ENCODE measurements around the gene SORCS1. TPM values are rescaled to one million over a fixed set of nuclear protein-coding genes. Genes with fewer than 3 reads are reported as not detected.

Gene SORCS1
- total RNA-seq, 2 donors from 2014 or later, result 0.23 to 14.4 TPM

DNA sequence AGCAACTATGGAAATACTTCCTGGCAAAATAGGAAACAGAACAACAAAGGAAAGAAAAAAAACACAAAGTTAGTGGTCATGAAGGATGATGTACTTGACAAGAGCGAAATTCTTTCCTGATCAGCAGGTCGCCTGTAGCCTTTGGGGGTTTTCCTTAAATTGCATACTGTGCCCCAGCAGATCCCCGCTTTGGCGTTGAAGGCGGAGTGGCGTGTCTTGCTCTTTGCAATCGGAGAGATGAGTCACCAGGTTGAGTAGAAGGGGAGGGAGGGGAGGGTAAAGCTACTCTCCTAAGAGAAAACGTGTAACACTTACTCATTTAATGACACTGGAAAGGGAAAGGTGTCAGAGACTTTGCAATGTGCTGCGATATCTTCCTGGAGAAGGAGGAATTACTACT, 587.2 kb downstream of the SORCS1 start:
- whole genome bisulfite sequencing, result 44% methylated on average over 9 of the region's 9 CpGs
- DNase-seq (ENCODE audit: low spot score), result no peak
- H3K27me3 ChIP-seq (replicated peaks; ENCODE audit: insufficient read depth), result no peaks in the 10 kb centered on the region
- TF ChIP-seq, protein P1, sequence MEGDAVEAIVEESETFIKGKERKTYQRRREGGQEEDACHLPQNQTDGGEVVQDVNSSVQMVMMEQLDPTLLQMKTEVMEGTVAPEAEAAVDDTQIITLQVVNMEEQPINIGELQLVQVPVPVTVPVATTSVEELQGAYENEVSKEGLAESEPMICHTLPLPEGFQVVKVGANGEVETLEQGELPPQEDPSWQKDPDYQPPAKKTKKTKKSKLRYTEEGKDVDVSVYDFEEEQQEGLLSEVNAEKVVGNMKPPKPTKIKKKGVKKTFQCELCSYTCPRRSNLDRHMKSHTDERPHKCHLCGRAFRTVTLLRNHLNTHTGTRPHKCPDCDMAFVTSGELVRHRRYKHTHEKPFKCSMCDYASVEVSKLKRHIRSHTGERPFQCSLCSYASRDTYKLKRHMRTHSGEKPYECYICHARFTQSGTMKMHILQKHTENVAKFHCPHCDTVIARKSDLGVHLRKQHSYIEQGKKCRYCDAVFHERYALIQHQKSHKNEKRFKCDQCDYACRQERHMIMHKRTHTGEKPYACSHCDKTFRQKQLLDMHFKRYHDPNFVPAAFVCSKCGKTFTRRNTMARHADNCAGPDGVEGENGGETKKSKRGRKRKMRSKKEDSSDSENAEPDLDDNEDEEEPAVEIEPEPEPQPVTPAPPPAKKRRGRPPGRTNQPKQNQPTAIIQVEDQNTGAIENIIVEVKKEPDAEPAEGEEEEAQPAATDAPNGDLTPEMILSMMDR (IDR thresholded peaks at IDR 0.05), result no peak
- TF ChIP-seq POLR2A (IDR thresholded peaks at IDR 0.05), result no peak
- no peak for TF ChIP-seq POLR2AphosphoS5 (IDR thresholded peaks at IDR 0.05)
- no peaks in the 10 kb centered on the region for H3K9me3 ChIP-seq
- H3K36me3 ChIP-seq, result no peaks in the 10 kb centered on the region
- H3K4me3 ChIP-seq, result no peak overlapping the region
- intact Hi-C loops (cut with DNase I), result no loop called here
- no peak overlapping the region for H3K27ac ChIP-seq
- no peaks in the 10 kb centered on the region for H3K4me1 ChIP-seq (replicated peaks)

DNA sequence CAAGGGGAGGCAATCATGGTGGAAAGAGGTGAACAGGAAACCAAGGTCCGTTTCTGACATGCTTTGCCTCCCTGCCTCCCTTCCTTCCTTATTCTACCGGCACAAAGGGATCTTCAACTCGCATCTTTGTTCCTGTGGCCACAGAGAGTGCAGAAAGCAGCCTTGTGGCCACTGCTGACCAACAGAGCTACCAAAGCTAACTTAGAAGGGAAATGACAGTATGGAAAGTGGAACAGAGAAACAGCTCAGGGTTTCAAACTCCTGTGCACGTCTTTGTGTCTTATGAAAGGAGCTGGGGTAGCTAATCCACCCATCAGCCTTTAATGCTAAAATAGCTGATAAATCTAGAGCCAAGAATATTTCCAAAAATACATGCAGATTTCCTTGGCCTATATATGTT, 588.0 kb downstream of the SORCS1 start:
- no peak overlapping the region for H3K4me3 ChIP-seq
- WGBS, result 90% methylated on average over 4 of the region's 4 CpGs
- no peaks in the 10 kb centered on the region for H3K36me3 ChIP-seq
- no peaks in the 10 kb centered on the region for H3K4me1 ChIP-seq (replicated peaks)
- no peaks in the 10 kb centered on the region for H3K27me3 ChIP-seq (replicated peaks; ENCODE audit: insufficient read depth)
- intact Hi-C loops (cut with DNase I), result no loop called here
- no peak for DNase-seq (ENCODE audit: low spot score)
- H3K27ac ChIP-seq, result no peak overlapping the region
- TF ChIP-seq, protein P1 (IDR thresholded peaks at IDR 0.05), result no peak
- TF ChIP-seq POLR2A (IDR thresholded peaks at IDR 0.05) (no peak), POLR2AphosphoS5 (IDR thresholded peaks at IDR 0.05) (no peak)
- H3K9me3 ChIP-seq, result no peaks in the 10 kb centered on the region

DNA sequence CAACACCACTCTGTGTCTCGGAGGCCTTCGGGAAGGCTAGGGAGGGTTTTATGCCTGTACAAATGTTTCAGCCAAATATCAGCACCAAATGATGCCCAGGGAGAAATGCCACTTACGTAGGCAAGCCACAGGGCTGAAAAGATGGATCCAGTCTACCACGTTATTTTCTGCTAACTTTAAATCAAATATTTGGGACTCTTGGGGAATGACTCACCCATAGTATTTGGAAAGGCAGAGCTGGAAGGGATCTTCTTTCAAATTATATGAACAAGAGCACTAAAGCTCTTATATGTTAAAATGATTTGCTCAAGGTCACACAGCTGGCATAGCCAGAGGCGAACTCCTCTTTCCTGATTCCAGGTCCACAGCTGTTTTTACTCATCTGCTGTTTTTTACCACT, 591.4 kb downstream of the SORCS1 start:
- intact Hi-C loops (cut with DNase I), result no loop called here

DNA sequence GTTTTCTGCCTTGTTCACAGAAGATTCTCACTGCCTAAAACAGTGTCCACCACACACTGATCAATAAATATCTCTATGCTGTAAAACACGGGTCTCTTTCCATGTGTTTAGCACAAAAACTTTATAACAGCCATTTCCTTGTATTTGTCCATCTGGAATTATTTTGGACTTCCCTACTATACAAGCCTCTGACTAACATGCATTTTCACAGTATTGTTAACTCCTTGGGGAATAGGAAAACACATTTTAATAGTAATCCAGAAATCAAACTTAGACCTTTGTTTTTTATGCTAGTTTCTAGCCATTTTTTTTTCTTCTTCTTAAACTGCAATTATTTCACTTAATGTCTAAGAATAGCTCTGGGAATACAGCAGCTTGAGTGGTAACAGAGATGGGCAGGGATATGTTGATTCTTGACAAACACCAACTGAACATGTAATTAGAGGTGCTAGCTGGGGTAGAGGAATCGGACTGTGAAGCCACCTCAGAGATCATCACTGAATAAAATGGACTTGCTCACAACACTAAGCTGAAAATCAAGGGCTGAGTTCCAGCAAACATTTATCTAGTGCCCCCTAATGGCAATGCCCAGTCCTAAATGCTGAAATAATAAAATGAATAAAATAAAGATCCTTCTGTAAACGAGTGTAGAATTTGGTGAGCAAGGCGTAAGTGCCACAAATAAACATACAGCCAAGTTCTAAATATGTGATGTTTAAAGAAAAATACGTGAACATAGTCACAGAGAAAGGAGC, 593.1 kb downstream of the SORCS1 start:
- intact Hi-C loops (cut with DNase I), result no loop called here
- Histone ChIP-seq H3K9me3 (no peaks in the 10 kb centered on the region), H3K4me3 (no peak overlapping the region), H3K27ac (no peak overlapping the region), H3K27me3 (replicated peaks; ENCODE audit: insufficient read depth) (no peaks in the 10 kb centered on the region), H3K36me3 (no peaks in the 10 kb centered on the region), H3K4me1 (replicated peaks) (no peaks in the 10 kb centered on the region)
- 32% methylated on average over 5 of the region's 5 CpGs for WGBS
- no peak for DNase-seq (ENCODE audit: low spot score)
- TF ChIP-seq, protein P1 (IDR thresholded peaks at IDR 0.05), result no peak
- TF ChIP-seq POLR2A (IDR thresholded peaks at IDR 0.05) (no peak), POLR2AphosphoS5 (IDR thresholded peaks at IDR 0.05) (no peak)

More for the DNA sequence above, 591.4 kb downstream of the SORCS1 start:
- no peaks in the 10 kb centered on the region for H3K27me3 ChIP-seq (replicated peaks; ENCODE audit: insufficient read depth)
- H3K36me3 ChIP-seq, result no peaks in the 10 kb centered on the region
- DNase-seq (ENCODE audit: low spot score), result no peak
- 72% methylated on average over 5 of the region's 5 CpGs for WGBS
- no peaks in the 10 kb centered on the region for H3K9me3 ChIP-seq
- TF ChIP-seq, protein P1 (IDR thresholded peaks at IDR 0.05), result no peak
- TF ChIP-seq POLR2A (IDR thresholded peaks at IDR 0.05) (no peak), POLR2AphosphoS5 (IDR thresholded peaks at IDR 0.05) (no peak)
- H3K4me3 ChIP-seq, result no peak overlapping the region
- H3K27ac ChIP-seq, result no peak overlapping the region
- H3K4me1 ChIP-seq (replicated peaks), result no peaks in the 10 kb centered on the region

DNA sequence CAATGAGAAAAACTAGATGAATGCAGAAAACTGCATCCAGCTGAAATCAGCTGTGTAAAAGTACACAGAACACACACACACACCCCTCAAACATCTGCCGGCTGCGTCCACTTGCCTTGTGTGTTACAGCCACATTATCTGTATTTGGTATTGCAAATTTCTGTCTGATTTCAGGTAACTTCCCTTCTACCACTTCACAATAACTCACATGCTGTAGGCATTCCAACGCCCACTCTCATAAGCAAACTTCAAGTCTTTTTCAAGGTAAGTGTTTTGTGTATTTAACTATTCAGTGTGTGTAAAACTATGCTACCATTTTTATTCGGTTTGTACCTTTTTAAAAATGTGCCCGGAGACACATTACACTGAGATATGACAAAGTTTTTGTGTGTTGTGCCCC, 594.2 kb downstream of the SORCS1 start:
- H3K4me3 ChIP-seq, result no peak overlapping the region
- H3K4me1 ChIP-seq (replicated peaks), result no peaks in the 10 kb centered on the region
- H3K36me3 ChIP-seq, result no peaks in the 10 kb centered on the region
- intact Hi-C loops (cut with DNase I), result no loop called here
- no peaks in the 10 kb centered on the region for H3K27me3 ChIP-seq (replicated peaks; ENCODE audit: insufficient read depth)
- 41% methylated on average over 5 of the region's 5 CpGs for WGBS
- H3K27ac ChIP-seq, result no peak overlapping the region
- no peaks in the 10 kb centered on the region for H3K9me3 ChIP-seq
- DNase-seq (ENCODE audit: low spot score), result no peak
- TF ChIP-seq POLR2AphosphoS5 (IDR thresholded peaks at IDR 0.05), result no peak
- TF ChIP-seq, protein P1 (IDR thresholded peaks at IDR 0.05), result no peak
- TF ChIP-seq POLR2A (IDR thresholded peaks at IDR 0.05), result no peak

All from prostate gland (tissue), 2 donors.